ENCODE measurements around the gene ABCC10.
"Not testable (repeated sequence)": the region's sequence is repeated elsewhere in the genome, so short reads cannot be mapped to it uniquely, and the experiment has no call there.

DNA sequence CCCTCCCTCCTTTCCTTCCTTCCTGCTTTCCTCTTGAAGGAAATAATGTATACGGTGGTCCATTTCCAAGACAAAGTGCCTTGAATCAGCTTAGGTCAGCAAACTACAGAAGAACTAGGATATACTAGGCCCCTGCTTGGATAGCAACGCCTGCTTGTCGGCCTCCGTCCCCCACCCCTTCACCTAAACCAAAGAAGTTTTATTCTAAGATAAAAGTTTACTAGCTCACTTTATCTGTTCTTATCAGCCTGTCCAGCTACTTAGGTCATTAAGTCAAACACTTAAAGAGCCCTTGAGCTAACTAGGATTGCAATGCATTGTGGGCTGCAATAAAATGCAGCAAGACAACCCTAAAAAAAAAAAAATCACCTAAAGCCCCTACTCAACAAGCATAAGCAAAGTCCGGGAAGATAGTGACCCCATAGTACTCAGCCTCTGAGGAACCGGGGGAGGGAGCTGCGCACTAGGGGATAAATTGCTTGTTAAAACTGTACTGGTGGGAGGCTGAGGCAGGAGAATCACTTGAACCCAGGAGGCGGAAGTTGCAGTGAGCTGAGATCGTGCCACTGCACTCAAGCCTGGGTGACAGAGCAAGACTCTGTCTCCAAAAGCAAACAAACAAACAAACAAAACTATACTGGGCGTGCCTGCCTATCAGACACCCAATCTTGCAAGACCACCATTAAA lies 36.4 kb upstream of the ABCC10 start:
- TF ChIP-seq, protein P1, sequence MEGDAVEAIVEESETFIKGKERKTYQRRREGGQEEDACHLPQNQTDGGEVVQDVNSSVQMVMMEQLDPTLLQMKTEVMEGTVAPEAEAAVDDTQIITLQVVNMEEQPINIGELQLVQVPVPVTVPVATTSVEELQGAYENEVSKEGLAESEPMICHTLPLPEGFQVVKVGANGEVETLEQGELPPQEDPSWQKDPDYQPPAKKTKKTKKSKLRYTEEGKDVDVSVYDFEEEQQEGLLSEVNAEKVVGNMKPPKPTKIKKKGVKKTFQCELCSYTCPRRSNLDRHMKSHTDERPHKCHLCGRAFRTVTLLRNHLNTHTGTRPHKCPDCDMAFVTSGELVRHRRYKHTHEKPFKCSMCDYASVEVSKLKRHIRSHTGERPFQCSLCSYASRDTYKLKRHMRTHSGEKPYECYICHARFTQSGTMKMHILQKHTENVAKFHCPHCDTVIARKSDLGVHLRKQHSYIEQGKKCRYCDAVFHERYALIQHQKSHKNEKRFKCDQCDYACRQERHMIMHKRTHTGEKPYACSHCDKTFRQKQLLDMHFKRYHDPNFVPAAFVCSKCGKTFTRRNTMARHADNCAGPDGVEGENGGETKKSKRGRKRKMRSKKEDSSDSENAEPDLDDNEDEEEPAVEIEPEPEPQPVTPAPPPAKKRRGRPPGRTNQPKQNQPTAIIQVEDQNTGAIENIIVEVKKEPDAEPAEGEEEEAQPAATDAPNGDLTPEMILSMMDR (IDR thresholded peaks at IDR 0.05) = not testable (repeated sequence)
- TF ChIP-seq POLR2A (IDR thresholded peaks at IDR 0.05) = not testable (repeated sequence)

Measured in esophagus squamous epithelium (tissue), 4 donors.